Measurements from ENCODE around the gene KNOP1. TPM values are rescaled to one million over a fixed set of nuclear protein-coding genes. Genes with fewer than 3 reads are reported as not detected.

KNOP1 gene
- total RNA-seq, 1 experiment from 2014 or later: 13.6 TPM

GRCh38 chr16:19710191-19710908 lies 7.7 kb downstream of the KNOP1 start:
- Histone ChIP-seq H3K36me3 (ENCODE audit: low read depth, low read length) (peaks cover 16% of the 10 kb centered on the region; the same call in 1 of the 2 replicates), H3K9ac (ENCODE audit: low read length) (no peak overlapping the region), H2AFZ (ENCODE audit: low read length) (no peak overlapping the region), H3K4me1 (ENCODE audit: insufficient read depth, low read length) (peaks cover 3% of the 10 kb centered on the region; the same call in 1 of the 2 replicates), H3K27ac (ENCODE audit: low read length) (no peak overlapping the region), H3K4me3 (ENCODE audit: low read length) (no peak overlapping the region), H3F3A (ENCODE audit: low read length, unreplicated experiment) (no peaks in the 10 kb centered on the region), H3K9me2 (replicated peaks; ENCODE audit: low read length) (no peaks in the 10 kb centered on the region), H4K20me1 (ENCODE audit: low read length) (peaks cover 5% of the 10 kb centered on the region; the same call in 1 of the 2 replicates), H3K27me3 (ENCODE audit: low read length) (no peaks in the 10 kb centered on the region), H3K4me2 (ENCODE audit: low read length) (no peak overlapping the region), H3K9me3 (ENCODE audit: low read length) (no peaks in the 10 kb centered on the region), H3K79me2 (ENCODE audit: low read length) (peaks cover 37% of the 10 kb centered on the region)
- DNase-seq: no peak
- no peak for ATAC-seq
- no TSS peak for BruUV-seq (replicated peaks)
- CTCF ChIA-PET: no interaction called here
- intact Hi-C loops (cut with micrococcal nuclease): no loop called here
- POLR2A ChIA-PET (ENCODE audit: unreplicated experiment): no interaction called here
- no peak for TF ChIP-seq EZH2 (IDR thresholded peaks at IDR 0.05; ENCODE audit: low read length, unreplicated experiment)
- no peak for TF ChIP-seq CTCF (conservative IDR thresholded peaks at IDR 0.05; ENCODE audit: low read depth, low read length)
- no peak for TF ChIP-seq EZH2phosphoT487 (IDR thresholded peaks at IDR 0.05; ENCODE audit: borderline replicate concordance, low read length)

- Histone ChIP-seq H3K27me3 (ENCODE audit: low read length) (no peaks in the 10 kb centered on the region), H3K9ac (ENCODE audit: low read length) (no peak overlapping the region), H3K79me2 (ENCODE audit: low read length) (peaks cover 29% of the 10 kb centered on the region), H3K4me3 (ENCODE audit: low read length) (no peak overlapping the region), H3K9me2 (replicated peaks; ENCODE audit: low read length) (no peaks in the 10 kb centered on the region), H2AFZ (ENCODE audit: low read length) (no peak overlapping the region), H3K4me1 (ENCODE audit: insufficient read depth, low read length) (peaks cover 4% of the 10 kb centered on the region; the same call in 1 of the 2 replicates), H3K4me2 (ENCODE audit: low read length) (no peak overlapping the region), H3F3A (ENCODE audit: low read length, unreplicated experiment) (no peaks in the 10 kb centered on the region), H3K9me3 (ENCODE audit: low read length) (no peaks in the 10 kb centered on the region), H3K36me3 (ENCODE audit: low read depth, low read length) (peaks cover 20% of the 10 kb centered on the region; the same call in 1 of the 2 replicates), H3K27ac (ENCODE audit: low read length) (no peak overlapping the region), H4K20me1 (ENCODE audit: low read length) (no peaks in the 10 kb centered on the region)
- no peak for ATAC-seq
- CTCF ChIA-PET: no interaction called here
- no peak for TF ChIP-seq EZH2phosphoT487 (IDR thresholded peaks at IDR 0.05; ENCODE audit: borderline replicate concordance, low read length)
- no peak for TF ChIP-seq CTCF (conservative IDR thresholded peaks at IDR 0.05; ENCODE audit: low read depth, low read length)
- intact Hi-C loops (cut with micrococcal nuclease): no loop called here
- DNase-seq: no peak
- no TSS peak for BruUV-seq (replicated peaks)
- POLR2A ChIA-PET (ENCODE audit: unreplicated experiment): no interaction called here
Measured at GRCh38 chr16:19709381-19710136, 8.5 kb downstream of the KNOP1 start.

All from PC-3 (cell line).